GM21737 (cell line): ENCODE results near the gene THAP11.
"Not testable (repeated sequence)": the region's sequence is repeated elsewhere in the genome, so short reads cannot be mapped to it uniquely, and the experiment has no call there.

Experiments used
- ATAC-seq: cut with Tn5 transposase; IDR thresholded peaks from one replicate; pipeline ENCODE4 v1.9.1; 2021; ENCODE audit warnings: mild to moderate bottlenecking, moderate library complexity; ENCODE audit not compliant: unreplicated experiment

The THAP11 gene

DNA sequence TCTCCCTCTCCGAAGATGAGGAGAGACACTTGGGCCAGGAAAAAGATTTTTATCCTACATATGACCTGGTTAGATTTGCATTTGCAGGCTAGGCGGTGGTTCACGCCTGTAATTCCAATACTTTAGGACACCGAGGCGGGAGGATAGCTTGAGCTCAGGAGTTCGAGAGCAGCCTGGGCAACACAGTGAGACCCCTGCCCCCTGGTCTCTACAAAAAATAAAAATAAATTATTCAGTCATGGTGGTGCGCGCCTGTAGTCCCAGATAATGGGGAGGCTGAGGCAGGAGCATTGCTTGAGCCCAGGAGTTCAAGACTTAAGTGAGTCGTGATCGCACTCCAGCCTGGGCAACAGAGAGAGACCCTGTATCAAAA, 7.9 kb upstream of the THAP11 start:
- no peak for ATAC-seq

DNA sequence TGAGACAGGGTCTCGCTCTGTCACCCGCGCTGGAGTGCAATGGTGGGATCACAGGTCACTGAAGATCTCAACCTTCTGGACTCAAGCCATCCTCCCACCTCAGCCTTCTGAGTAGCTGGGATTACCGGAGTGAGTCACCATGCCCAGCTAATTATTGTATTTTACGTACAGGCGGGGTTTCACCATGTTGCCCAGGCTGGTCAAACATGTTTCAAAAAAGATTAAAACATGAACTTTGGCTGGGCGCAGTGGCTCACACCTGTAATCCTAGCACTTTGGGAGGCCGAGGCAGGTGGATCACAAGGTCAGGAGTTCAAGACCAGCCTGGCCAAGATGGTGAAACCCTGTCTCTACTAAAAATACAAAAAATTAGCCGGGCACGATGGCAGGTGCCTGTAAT, 4.9 kb upstream of the THAP11 start:
- not testable (repeated sequence) for ATAC-seq

- no peak for ATAC-seq
Measured at GRCh38 chr16:67837811-67838210, 4.3 kb upstream of the THAP11 start.

GRCh38 chr16:67841198-67841815, 813 bp upstream of the THAP11 start:
- no peak for ATAC-seq

DNA sequence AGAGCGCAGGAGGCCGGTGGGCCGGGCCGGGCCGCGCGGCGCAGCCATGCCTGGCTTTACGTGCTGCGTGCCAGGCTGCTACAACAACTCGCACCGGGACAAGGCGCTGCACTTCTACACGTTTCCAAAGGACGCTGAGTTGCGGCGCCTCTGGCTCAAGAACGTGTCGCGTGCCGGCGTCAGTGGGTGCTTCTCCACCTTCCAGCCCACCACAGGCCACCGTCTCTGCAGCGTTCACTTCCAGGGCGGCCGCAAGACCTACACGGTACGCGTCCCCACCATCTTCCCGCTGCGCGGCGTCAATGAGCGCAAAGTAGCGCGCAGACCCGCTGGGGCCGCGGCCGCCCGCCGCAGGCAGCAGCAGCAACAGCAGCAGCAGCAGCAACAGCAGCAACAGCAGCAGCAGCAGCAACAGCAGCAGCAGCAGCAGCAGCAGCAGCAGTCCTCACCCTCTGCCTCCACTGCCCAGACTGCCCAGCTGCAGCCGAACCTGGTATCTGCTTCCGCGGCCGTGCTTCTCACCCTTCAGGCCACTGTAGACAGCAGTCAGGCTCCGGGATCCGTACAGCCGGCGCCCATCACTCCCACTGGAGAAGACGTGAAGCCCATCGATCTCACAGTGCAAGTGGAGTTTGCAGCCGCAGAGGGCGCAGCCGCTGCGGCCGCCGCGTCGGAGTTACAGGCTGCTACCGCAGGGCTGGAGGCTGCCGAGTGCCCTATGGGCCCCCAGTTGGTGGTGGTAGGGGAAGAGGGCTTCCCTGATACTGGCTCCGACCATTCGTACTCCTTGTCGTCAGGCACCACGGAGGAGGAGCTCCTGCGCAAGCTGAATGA, 606 bp downstream of the THAP11 start:
- peak; percentile 15 for ATAC-seq

DNA sequence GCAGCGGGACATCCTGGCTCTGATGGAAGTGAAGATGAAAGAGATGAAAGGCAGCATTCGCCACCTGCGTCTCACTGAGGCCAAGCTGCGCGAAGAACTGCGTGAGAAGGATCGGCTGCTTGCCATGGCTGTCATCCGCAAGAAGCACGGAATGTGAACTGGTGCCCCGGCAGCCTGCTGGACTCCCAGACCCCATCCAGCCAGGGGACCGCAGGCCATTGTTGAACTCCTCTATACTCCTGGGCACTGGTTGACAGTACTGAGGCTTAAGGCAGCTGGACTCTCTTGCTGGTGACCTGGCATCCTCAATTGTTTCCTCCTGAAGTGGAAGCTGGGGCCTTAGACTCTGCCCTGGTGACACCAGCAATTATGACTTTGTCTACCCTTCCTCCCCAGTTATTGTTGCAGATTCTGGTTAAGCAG, 1.2 kb downstream of the THAP11 start:
- ATAC-seq = no peak

- no peak for ATAC-seq
Measured at GRCh38 chr16:67844497-67844896, 2.4 kb downstream of the THAP11 start.

DNA sequence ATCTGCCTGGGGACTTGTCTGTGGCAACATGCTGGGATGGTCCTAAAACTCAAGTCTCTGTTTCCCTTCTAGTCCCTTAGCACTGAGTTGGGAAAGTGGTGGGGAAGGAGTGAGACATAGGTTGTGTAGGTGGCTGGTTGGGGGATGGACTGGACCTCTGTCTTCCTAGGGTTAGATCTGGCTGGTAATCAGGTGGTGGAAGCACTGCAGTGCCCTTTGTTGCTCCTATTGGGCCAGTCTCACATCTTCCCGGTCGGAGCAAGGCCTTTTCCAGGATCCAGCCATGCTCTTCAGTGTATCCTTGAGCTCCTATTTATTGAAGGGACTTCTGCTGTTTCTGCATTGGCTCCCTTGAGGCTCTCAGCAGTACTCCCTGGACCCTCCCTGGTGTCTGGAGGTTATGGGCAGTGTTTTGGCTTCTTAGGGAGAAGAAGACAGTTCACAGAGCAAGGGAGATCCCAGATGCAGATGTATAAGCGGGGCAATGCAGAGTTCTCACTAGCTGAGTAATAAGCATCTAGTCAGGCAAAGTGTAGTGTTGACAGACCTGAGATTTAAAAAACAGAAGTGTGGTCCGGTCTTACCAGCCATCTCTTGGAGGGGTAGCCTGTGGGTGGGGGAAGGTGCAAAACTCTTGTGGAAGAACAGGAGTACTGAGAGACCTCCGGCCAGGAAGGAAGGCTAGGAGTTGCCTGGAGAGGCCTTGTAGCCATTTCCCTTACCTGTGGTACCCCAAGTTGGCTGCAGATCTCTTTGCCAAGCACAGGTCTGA, 3.4 kb downstream of the THAP11 start:
- no peak for ATAC-seq

DNA sequence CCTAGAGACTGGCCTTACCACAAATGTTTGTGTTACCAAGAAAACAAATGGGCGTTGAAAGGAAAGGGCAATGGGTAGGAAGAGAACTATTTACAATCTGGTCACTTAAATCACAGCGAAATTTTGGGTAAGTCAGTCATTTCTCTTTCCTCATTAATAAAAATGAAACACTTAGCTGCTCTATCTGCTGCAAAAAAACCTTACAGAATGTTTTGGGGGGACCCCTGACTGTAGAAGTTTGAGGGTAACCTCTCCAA, 3.9 kb downstream of the THAP11 start:
- no peak for ATAC-seq

DNA sequence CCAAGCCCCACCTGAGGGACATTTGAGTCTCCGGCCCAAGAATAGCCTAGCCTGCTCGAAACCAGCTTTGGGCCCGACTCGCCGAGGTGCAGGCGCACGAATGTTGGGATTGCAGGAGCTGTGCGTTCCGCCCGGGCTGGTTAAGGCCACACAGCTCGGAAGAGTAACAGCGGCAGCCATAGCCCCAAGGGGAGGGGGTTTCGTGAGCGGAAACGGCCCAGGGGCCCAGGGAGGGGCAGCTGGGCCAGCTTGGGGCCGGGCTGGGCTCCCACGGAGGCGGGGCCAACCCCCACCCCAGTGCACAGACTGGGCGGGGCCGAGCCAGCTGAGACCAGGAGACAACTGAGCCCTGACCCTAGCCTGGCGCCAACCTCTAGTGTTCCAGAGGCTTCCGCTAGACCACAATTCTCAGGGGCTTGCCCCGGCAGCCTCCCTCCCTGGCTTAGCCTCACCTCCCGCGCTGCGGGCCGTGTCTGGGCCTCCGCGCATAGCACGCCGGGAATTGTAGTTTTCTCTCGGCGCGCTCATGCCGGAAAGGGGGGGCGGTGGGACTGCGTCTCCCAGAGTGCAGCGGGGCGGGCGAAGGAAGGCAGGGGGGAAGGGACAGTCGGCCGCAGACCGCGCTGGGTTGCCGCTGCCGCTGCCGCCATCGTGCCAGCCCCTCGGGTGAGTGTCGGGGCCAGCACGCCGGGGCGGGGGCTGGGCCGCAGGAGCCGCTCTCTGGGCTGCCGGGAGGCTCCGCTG, 4.4 kb downstream of the THAP11 start, which contains the start of gene NUTF2:
Gene NUTF2, plus strand, starts transcription at position 614 of the 744 bp plus-strand sequence. CDS start 18,198 bp downstream, outside the sequence.
- ATAC-seq = peak; percentile 53

DNA sequence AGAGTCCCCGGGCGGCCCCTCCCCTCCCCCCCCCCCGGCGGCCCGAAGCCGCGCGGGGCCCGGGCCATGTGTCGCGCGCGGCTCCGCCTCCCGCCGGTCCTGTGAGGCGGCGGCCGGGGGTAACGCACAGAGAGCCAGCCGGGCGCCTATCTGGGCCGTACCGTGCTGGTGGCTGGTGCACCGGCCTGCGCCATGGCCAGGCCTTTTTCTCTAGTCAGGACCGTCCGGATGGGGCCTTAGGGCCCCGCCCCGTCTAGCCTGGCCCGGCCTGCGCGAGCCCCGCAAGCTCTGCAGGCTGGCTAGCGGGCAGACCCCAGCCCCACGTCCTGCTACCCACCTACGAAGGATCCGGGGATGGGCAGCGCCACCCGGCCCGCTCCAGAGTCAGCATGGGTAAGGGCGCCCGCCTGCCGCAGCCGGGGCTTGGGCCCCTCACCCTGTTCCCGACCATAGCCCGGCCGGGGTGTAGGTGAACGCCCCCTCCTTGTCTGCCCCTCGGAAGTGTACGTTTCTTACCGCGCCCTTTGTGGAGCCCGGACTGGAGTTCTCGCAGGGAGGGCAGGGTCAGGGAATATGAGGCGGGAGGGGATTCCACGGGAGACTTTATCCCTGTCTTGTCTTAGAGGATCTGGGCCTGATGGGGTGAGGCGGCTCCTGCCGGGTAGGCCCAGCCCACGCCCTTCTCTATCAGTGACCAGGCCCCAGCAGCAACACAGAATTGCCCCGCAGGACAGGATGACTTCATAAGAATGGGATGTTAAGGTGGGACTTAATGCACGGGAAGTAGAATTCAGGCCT, 5.1 kb downstream of the THAP11 start, which contains the start of gene CENPT:
Gene CENPT, minus strand, starts transcription at position 630 of the 798 bp plus-strand sequence. CDS start 13,834 bp downstream, outside the sequence.
- ATAC-seq = peak; percentile 28

GRCh38 chr16:67848118-67848517, 6.0 kb downstream of the THAP11 start:
- no peak for ATAC-seq

GRCh38 chr16:67853670-67854069, 11.6 kb downstream of the THAP11 start:
- ATAC-seq = no peak

- ATAC-seq = no peak
Measured at GRCh38 chr16:67855789-67856188, 13.7 kb downstream of the THAP11 start.

DNA sequence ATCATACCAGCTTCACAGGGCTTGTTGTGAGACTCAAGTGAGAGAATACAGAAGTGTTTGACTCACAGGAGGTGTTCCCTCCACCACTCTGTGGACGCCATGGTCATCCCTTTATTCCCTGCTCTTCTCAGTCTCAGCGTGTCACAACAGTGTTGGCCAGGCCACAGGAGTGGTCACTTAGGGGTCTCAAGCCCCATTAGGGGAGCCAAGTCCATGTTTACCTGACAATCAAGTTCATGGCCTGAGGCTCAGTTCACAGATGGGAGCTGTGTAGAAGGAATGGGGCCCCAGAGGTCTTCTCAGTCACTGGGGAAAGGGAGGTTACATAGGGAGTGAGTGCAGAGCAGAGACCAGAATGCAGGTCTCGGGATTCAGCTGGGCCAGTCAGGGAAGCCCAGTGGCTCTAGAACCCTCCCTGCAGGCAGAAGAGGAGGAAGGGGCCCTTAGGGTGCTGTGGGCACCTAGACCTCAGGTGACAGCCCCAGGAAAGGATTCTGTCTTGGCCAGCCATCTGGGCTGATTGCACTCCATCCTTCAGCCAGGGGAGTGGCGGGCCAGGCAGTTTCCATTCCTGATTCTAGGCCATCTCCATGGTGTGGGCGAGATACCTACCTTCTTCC, 14.9 kb downstream of the THAP11 start:
- no peak for ATAC-seq

DNA sequence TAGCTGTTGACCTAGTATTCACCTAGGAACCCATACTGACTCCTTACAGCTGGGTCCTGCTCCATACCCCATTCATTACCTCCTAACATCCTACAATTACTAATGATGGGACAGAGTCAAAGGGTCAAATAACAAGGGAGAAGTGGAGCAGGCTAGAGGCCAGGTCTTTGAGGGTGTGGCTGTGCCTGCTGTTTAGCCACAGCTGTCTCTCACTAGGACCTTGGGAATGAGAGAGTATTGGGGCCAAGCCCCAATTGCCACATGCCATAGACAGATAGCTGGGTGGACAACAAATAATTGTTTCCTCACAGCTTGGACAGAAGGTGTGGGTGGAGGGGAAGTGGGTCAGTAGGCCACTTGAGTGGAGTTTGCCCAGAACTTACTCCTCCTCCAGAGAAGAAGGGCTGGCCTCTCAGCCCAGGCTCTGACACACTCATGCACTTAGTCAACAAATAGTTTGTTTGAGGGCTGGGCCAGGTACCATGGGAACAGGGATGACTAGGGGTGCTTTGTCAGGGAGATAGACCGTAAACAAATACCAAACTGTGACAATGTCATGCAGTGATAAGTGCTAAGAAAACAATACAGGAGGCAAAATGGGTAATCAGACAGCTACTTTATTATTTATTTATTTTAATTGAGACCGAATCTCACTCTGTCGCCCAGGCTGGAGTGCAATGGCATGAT, 15.6 kb downstream of the THAP11 start:
- ATAC-seq = no peak

GRCh38 chr16:67858500-67858899, 16.4 kb downstream of the THAP11 start:
- ATAC-seq = no peak

DNA sequence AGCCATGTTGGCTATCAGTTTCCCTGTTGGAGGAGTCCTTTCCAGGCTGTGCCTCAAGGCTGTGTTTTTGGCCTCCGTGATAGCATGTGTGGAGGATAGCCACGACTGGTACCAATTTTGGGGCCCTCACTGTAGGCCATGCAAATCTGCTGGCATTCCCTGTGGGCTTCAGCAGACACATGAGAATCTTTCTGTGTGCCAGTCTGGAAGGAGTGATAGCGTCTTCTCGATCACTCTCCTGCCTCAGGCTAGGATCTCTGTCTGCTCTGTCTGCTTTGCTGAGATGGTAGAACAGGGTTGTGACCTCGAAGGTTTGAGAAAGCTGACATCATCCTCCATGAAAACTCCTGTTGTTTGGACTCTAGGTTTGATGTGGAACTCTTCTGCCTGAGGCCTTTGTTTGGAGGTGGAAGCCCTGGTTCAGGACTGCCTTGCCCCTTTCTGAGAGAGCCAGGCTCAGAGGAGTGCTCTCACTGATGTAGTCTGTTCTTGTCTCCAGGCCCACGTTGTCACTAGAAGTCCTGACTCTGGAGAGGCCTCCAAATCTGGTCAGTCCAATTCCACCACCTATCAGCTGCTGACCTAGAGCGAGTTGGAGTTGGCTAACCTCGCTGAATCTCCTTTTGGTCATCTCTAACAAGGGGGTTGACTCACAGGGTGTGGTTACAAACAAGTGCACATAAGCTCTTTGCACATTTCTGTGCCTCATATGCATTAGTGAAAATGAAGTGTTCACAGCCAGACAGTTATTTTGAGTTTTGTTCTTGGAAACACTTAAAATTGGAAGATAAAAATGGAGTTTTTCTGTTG, 18.7 kb downstream of the THAP11 start:
- no peak for ATAC-seq
